Stomach (tissue), 4 donors: Measurements from ENCODE around the gene MGAM2.

Source experiments
- POLR2A ChIP-seq, 4 donors: fragments of 450-650 bp; IDR thresholded peaks; one replicate each; pipeline ENCODE4 v1.6.1; 2016; ENCODE audit warnings: antibody characterized with exemption in 4 of 4, control low read depth in 2 of 4, mild to moderate bottlenecking in 1 of 4, moderate library complexity in 1 of 4
- TF ChIP-seq, protein P1 (sequence below), 7 experiments: fragments of 450-650 bp in 4 of 7; fragments of 200-600 bp in 3 of 7; sonication (generic) in 3 of 7; IDR thresholded peaks; one replicate each; pipeline ENCODE4 v1.5.1; 2016 to 2019; ENCODE audit warnings: antibody characterized with exemption in 7 of 7, control low read depth in 2 of 7, mild to moderate bottlenecking in 1 of 7

DNA sequence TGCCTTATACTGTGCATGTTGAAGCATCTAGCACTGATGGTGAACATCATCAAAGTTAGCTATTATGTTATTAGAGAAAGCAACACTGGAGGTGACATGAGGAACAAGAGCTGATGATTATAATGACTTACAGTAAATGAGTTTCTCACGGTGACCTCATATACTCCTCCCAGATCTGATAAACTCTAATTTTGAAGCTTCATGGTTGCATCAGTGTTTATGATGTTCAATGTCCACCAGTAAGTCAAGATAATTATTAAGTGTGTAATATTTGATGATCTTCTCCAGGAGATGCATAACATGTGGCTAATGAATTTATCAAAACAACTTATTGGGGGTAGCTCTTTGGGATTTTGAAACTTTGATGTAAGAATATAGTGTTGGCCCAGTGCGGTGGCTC, 27.5 kb downstream of the MGAM2 start:
- no peak for TF ChIP-seq POLR2A (IDR thresholded peaks at IDR 0.05)
- TF ChIP-seq, protein P1, sequence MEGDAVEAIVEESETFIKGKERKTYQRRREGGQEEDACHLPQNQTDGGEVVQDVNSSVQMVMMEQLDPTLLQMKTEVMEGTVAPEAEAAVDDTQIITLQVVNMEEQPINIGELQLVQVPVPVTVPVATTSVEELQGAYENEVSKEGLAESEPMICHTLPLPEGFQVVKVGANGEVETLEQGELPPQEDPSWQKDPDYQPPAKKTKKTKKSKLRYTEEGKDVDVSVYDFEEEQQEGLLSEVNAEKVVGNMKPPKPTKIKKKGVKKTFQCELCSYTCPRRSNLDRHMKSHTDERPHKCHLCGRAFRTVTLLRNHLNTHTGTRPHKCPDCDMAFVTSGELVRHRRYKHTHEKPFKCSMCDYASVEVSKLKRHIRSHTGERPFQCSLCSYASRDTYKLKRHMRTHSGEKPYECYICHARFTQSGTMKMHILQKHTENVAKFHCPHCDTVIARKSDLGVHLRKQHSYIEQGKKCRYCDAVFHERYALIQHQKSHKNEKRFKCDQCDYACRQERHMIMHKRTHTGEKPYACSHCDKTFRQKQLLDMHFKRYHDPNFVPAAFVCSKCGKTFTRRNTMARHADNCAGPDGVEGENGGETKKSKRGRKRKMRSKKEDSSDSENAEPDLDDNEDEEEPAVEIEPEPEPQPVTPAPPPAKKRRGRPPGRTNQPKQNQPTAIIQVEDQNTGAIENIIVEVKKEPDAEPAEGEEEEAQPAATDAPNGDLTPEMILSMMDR (IDR thresholded peaks at IDR 0.05), result no peak
